Stomach (tissue), 4 donors: ENCODE data around the gene ANTXRL.

Experiments
- POLR2A ChIP-seq, 4 donors: fragments of 450-650 bp; IDR thresholded peaks; one replicate each; pipeline ENCODE4 v1.6.1; 2016; ENCODE audit warnings: antibody characterized with exemption in 4 of 4, control low read depth in 2 of 4, mild to moderate bottlenecking in 1 of 4, moderate library complexity in 1 of 4
- POLR2AphosphoS5 ChIP-seq, 3 donors: sonication (generic); formaldehyde crosslinking; IDR thresholded peaks; one replicate each; pipeline ENCODE4 v1.6.1; 2016; ENCODE audit warnings: antibody characterized with exemption in 3 of 3
- TF ChIP-seq, protein P1 (sequence below), 7 experiments: fragments of 450-650 bp in 4 of 7; fragments of 200-600 bp in 3 of 7; sonication (generic) in 3 of 7; IDR thresholded peaks; one replicate each; pipeline ENCODE4 v1.5.1; 2016 to 2019; ENCODE audit warnings: antibody characterized with exemption in 7 of 7, control low read depth in 2 of 7, mild to moderate bottlenecking in 1 of 7

DNA sequence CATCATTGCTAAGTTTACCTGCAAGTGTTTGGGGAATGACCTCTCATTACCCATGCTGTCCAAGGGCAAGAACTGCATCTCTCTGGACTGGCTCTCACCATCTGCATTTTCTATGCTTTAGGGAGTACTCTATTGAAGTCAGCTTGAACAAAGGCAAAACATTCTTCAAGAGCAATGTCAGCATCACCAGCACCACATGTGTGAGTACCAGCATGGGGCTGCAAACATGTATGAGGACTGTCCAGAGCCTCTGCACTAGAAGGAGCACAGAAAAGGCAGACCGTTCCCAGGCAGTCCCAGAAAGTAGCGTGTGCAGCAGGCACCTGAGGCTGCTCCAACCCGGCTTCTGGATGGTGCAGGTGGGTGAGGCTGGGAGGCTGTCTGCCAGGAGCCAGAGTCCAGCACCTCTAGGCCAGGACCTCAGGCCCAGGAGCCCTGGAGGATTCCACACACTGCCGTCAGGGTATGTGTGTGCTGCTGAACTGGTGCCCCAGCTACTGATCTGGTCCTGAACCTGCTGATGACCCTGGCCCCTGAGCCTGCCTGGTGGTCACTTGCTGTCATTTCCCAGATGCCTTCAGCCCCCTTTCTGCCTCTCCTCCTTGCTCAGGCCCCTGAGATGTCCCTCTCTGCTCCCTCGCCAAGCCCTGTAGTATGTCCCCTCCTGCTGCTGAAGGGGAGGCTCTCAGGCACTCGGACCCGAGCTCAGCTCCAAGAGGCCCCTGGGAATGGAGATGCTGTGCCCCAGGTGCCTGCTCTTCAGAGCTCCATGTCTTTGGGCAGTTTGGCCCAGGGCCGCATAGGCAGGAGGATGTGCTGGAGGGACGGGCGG is 20.7 kb downstream of the ANTXRL start:
- TF ChIP-seq POLR2AphosphoS5 (IDR thresholded peaks at IDR 0.05) (no peak), POLR2A (IDR thresholded peaks at IDR 0.05) (no peak)
- TF ChIP-seq, protein P1, sequence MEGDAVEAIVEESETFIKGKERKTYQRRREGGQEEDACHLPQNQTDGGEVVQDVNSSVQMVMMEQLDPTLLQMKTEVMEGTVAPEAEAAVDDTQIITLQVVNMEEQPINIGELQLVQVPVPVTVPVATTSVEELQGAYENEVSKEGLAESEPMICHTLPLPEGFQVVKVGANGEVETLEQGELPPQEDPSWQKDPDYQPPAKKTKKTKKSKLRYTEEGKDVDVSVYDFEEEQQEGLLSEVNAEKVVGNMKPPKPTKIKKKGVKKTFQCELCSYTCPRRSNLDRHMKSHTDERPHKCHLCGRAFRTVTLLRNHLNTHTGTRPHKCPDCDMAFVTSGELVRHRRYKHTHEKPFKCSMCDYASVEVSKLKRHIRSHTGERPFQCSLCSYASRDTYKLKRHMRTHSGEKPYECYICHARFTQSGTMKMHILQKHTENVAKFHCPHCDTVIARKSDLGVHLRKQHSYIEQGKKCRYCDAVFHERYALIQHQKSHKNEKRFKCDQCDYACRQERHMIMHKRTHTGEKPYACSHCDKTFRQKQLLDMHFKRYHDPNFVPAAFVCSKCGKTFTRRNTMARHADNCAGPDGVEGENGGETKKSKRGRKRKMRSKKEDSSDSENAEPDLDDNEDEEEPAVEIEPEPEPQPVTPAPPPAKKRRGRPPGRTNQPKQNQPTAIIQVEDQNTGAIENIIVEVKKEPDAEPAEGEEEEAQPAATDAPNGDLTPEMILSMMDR (IDR thresholded peaks at IDR 0.05) = no peak
